PC-3 (cell line): ENCODE data around the gene GRM1. TPM values are rescaled to one million over a fixed set of nuclear protein-coding genes. Genes with fewer than 3 reads are reported as not detected.

Source experiments
- ATAC-seq: fragments of 200-7000 bp; cut with Tn5 transposase; 2 replicates; pipeline ENCODE4 v1.9.1; 2020; ENCODE audit warnings: mild to moderate bottlenecking, moderate library complexity
- BruUV-seq: library from RNA; stranded (reverse); fragments of 400-500 nt; replicated peaks from 2 replicates; lab custom pipeline; 2021; lab: Mats Ljungman, UMichigan
- CTCF ChIA-PET: fragments of 300-600 bp; sonication (Branson Sonifier 250); formaldehyde crosslinking; loops from one replicate; lab custom pipeline; 2022; ENCODE audit warnings: antibody characterized with exemption; lab: Charles Lee
- POLR2A ChIA-PET: fragments of 300-600 bp; sonication (Branson Sonifier 250); formaldehyde crosslinking; loops from one replicate; lab custom pipeline; 2022; ENCODE audit warnings: antibody characterized with exemption; ENCODE audit not compliant: unreplicated experiment; lab: Charles Lee
- DNase-seq: peaks from one replicate; pipeline ENCODE4 v3.0.0-alpha.2; 2015
- H2AFZ ChIP-seq: fragments of 300-600 bp; sonication (generic); 2 replicates; pipeline ENCODE4 v1.6.0; 2016; ENCODE audit warnings: antibody characterized with exemption, low read length
- H3F3A ChIP-seq: fragments of 300-600 bp; sonication (generic); one replicate; pipeline ENCODE4 v1.6.0; 2017; ENCODE audit warnings: antibody characterized with exemption, low read length, control low read depth, mild to moderate bottlenecking; ENCODE audit not compliant: unreplicated experiment
- H3K27ac ChIP-seq: fragments of 300-600 bp; sonication (generic); 2 replicates; pipeline ENCODE4 v1.5.1; 2016; ENCODE audit warnings: mild to moderate bottlenecking, low read length
- H3K27me3 ChIP-seq: fragments of 300-600 bp; sonication (generic); 2 replicates; pipeline ENCODE4 v1.6.1; 2016; ENCODE audit warnings: low read length, mixed read lengths
- H3K36me3 ChIP-seq: fragments of 300-600 bp; sonication (generic); 2 replicates; pipeline ENCODE4 v1.6.1; 2016; ENCODE audit warnings: low read depth, mixed run types, low read length, mixed read lengths
- H3K4me1 ChIP-seq: fragments of 300-600 bp; sonication (generic); 2 replicates; pipeline ENCODE4 v1.5.1; 2016; ENCODE audit warnings: low read length; ENCODE audit not compliant: insufficient read depth
- H3K4me2 ChIP-seq: fragments of 300-600 bp; sonication (generic); 2 replicates; pipeline ENCODE4 v1.6.0; 2016; ENCODE audit warnings: low read length
- H3K4me3 ChIP-seq: fragments of 300-600 bp; sonication (generic); 2 replicates; pipeline ENCODE4 v1.5.1; 2016; ENCODE audit warnings: mild to moderate bottlenecking, low read length, mixed read lengths
- H3K79me2 ChIP-seq: fragments of 300-600 bp; sonication (generic); 2 replicates; pipeline ENCODE4 v1.6.1; 2017; ENCODE audit warnings: low read length, mixed read lengths
- H3K9ac ChIP-seq: fragments of 300-600 bp; sonication (generic); 2 replicates; pipeline ENCODE4 v1.6.0; 2016; ENCODE audit warnings: mild to moderate bottlenecking, low read length
- H3K9me2 ChIP-seq: fragments of 300-600 bp; sonication (generic); replicated peaks from 2 replicates; pipeline ENCODE4 v1.6.1; 2016; ENCODE audit warnings: mixed run types, low read length, mixed read lengths
- H3K9me3 ChIP-seq: fragments of 300-600 bp; sonication (generic); 2 replicates; pipeline ENCODE4 v1.6.1; 2016; ENCODE audit warnings: low read length, mixed read lengths
- H4K20me1 ChIP-seq: fragments of 300-600 bp; sonication (generic); 2 replicates; pipeline ENCODE4 v1.6.1; 2016; ENCODE audit warnings: low read length, mixed read lengths
- EZH2 ChIP-seq: fragments of 300-600 bp; sonication (generic); IDR thresholded peaks from one replicate; pipeline ENCODE4 v1.6.1; 2017; ENCODE audit warnings: antibody characterized with exemption, mild to moderate bottlenecking, low read length; ENCODE audit not compliant: unreplicated experiment
- EZH2phosphoT487 ChIP-seq: fragments of 300-600 bp; sonication (generic); IDR thresholded peaks from 2 replicates; pipeline ENCODE4 v1.6.1; 2018; ENCODE audit warnings: mild to moderate bottlenecking, antibody characterized with exemption, low read length, borderline replicate concordance
- intact Hi-C: fragments of 100-400 bp; cut with micrococcal nuclease; formaldehyde crosslinking; loops from 2 replicates; pipeline ENCODE4 v1.9.0; 2023
- total RNA-seq: library from RNA; depleted of rRNA; stranded (reverse); fragments of >200 nt; gene quantifications from 2 replicates; pipeline ENCODE4 v1.2.3, GENCODE V29; 2014
- TF ChIP-seq, protein P1 (sequence below): fragments of 300-600 bp; sonication (generic); conservative IDR thresholded peaks from 2 replicates; pipeline ENCODE4 v1.5.1; 2017; ENCODE audit warnings: antibody characterized with exemption, low read depth, mild to moderate bottlenecking, low read length

GRM1 gene
- total RNA-seq, 1 experiment from 2014 or later = 0.11 TPM

GRCh38 chr6:146339716-146340115 is 310.9 kb downstream of the GRM1 start:
- POLR2A ChIA-PET = no interaction called here
- no peaks in the 10 kb centered on the region for H3K79me2 ChIP-seq
- no peak overlapping the region for H3K27ac ChIP-seq
- H3K27me3 ChIP-seq = no peaks in the 10 kb centered on the region
- no peaks in the 10 kb centered on the region for H3K9me3 ChIP-seq
- H3K9ac ChIP-seq = no peak overlapping the region
- BruUV-seq = no TSS peak
- peak overlapping the region; percentile 54 for H3K4me2 ChIP-seq
- peak overlapping the region; percentile 69 for H2AFZ ChIP-seq
- TF ChIP-seq, protein P1, sequence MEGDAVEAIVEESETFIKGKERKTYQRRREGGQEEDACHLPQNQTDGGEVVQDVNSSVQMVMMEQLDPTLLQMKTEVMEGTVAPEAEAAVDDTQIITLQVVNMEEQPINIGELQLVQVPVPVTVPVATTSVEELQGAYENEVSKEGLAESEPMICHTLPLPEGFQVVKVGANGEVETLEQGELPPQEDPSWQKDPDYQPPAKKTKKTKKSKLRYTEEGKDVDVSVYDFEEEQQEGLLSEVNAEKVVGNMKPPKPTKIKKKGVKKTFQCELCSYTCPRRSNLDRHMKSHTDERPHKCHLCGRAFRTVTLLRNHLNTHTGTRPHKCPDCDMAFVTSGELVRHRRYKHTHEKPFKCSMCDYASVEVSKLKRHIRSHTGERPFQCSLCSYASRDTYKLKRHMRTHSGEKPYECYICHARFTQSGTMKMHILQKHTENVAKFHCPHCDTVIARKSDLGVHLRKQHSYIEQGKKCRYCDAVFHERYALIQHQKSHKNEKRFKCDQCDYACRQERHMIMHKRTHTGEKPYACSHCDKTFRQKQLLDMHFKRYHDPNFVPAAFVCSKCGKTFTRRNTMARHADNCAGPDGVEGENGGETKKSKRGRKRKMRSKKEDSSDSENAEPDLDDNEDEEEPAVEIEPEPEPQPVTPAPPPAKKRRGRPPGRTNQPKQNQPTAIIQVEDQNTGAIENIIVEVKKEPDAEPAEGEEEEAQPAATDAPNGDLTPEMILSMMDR = no peak
- TF ChIP-seq EZH2 (no peak), EZH2phosphoT487 (no peak)
- no peaks in the 10 kb centered on the region for H3F3A ChIP-seq
- peak; percentile 51 for DNase-seq
- peaks cover 9% of the 10 kb centered on the region for H3K4me1 ChIP-seq
- no peaks in the 10 kb centered on the region for H3K36me3 ChIP-seq
- H3K4me3 ChIP-seq = peak overlapping the region; percentile 46; the same call in 1 of the 2 replicates
- no peaks in the 10 kb centered on the region for H4K20me1 ChIP-seq
- intact Hi-C loops = no loop called here
- H3K9me2 ChIP-seq = no peaks in the 10 kb centered on the region
- CTCF ChIA-PET = no interaction called here
- no peak for ATAC-seq

- POLR2A ChIA-PET = no interaction called here
- no peak overlapping the region for H3K4me3 ChIP-seq
- no peak for DNase-seq
- H3K27me3 ChIP-seq = 0 out of 2 replicates have a peak, but pooled peaks cover 8% of the 10 kb centered on the region
- CTCF ChIA-PET = no interaction called here
- peaks cover 9% of the 10 kb centered on the region for H3K4me1 ChIP-seq
- H3K36me3 ChIP-seq = no peaks in the 10 kb centered on the region
- no peaks in the 10 kb centered on the region for H3F3A ChIP-seq
- no peaks in the 10 kb centered on the region for H3K9me2 ChIP-seq
- H3K79me2 ChIP-seq = no peaks in the 10 kb centered on the region
- H4K20me1 ChIP-seq = no peaks in the 10 kb centered on the region
- intact Hi-C loops = no loop called here
- H3K4me2 ChIP-seq = no peak overlapping the region
- TF ChIP-seq EZH2 (no peak), EZH2phosphoT487 (no peak)
- TF ChIP-seq, protein P1 = no peak
- no peak overlapping the region for H2AFZ ChIP-seq
- no peak overlapping the region for H3K27ac ChIP-seq
- ATAC-seq = no peak
- H3K9ac ChIP-seq = no peak overlapping the region
- no TSS peak for BruUV-seq
- no peaks in the 10 kb centered on the region for H3K9me3 ChIP-seq
Observed at GRCh38 chr6:146341493-146342230, 312.8 kb downstream of the GRM1 start.

- ChIA-PET CTCF (no interaction called here), POLR2A (no interaction called here)
- Histone ChIP-seq H3K27ac (no peak overlapping the region), H3K9me3 (no peaks in the 10 kb centered on the region), H3K4me1 (no peaks in the 10 kb centered on the region), H3K9me2 (no peaks in the 10 kb centered on the region), H3K4me2 (no peak overlapping the region), H3K4me3 (no peak overlapping the region), H3F3A (no peaks in the 10 kb centered on the region), H2AFZ (no peak overlapping the region), H3K79me2 (no peaks in the 10 kb centered on the region), H4K20me1 (no peaks in the 10 kb centered on the region), H3K9ac (no peak overlapping the region), H3K27me3 (peaks cover 8% of the 10 kb centered on the region; the same call in 1 of the 2 replicates), H3K36me3 (no peaks in the 10 kb centered on the region)
- TF ChIP-seq EZH2phosphoT487 (no peak), EZH2 (no peak)
- TF ChIP-seq, protein P1 = no peak
- ATAC-seq (no peak), DNase-seq (no peak)
- BruUV-seq = no TSS peak
- intact Hi-C loops = no loop called here
Observed at GRCh38 chr6:146345598-146345997, 316.7 kb downstream of the GRM1 start.
